HG02678 (cell line): Measurements from ENCODE around the gene PPP1R2.
A peak's percentile ranks its signal among the peaks of the same experiment; 100 is the strongest.
"Not testable (repeated sequence)": the region's sequence is repeated elsewhere in the genome, so short reads cannot be mapped to it uniquely, and the experiment has no call there.

ENCODE experiments used
- ATAC-seq: cut with Tn5 transposase; IDR thresholded peaks from one replicate; pipeline ENCODE4 v1.9.1; 2021; ENCODE audit warnings: mild to moderate bottlenecking, moderate library complexity; ENCODE audit not compliant: unreplicated experiment

PPP1R2 gene

GRCh38 chr3:195542698-195543499 lies at the start of gene PPP1R2:
Gene PPP1R2 (minus strand): TSS chr3:195543325. CDS start chr3:195543025, 300 bp downstream.
- ATAC-seq = peak; percentile 78

GRCh38 chr3:195591852-195592251 lies 48.7 kb upstream of the PPP1R2 start:
- ATAC-seq = no peak

- no peak for ATAC-seq
Measured at GRCh38 chr3:195591220-195591619, 48.1 kb upstream of the PPP1R2 start.

- ATAC-seq = not testable (repeated sequence)
Measured at GRCh38 chr3:195590381-195590780, 47.3 kb upstream of the PPP1R2 start.

GRCh38 chr3:195589796-195590195 lies 46.7 kb upstream of the PPP1R2 start:
- not testable (repeated sequence) for ATAC-seq

GRCh38 chr3:195587824-195588223 lies 44.7 kb upstream of the PPP1R2 start:
- ATAC-seq = no peak

GRCh38 chr3:195587406-195587805 lies 44.3 kb upstream of the PPP1R2 start:
- ATAC-seq = no peak

- ATAC-seq = no peak
Measured at GRCh38 chr3:195584543-195584870, 41.4 kb upstream of the PPP1R2 start.

- no peak for ATAC-seq
Measured at GRCh38 chr3:195583831-195584542, 40.9 kb upstream of the PPP1R2 start, which contains the start of gene APOD. Gene APOD (minus strand): TSS chr3:195583940. CDS start chr3:195579461, 4,479 bp downstream.

GRCh38 chr3:195582947-195583346 lies 39.8 kb upstream of the PPP1R2 start:
- ATAC-seq = no peak

GRCh38 chr3:195580744-195581443 lies 37.8 kb upstream of the PPP1R2 start:
- ATAC-seq = no peak

GRCh38 chr3:195579281-195579680 lies 36.2 kb upstream of the PPP1R2 start:
- no peak for ATAC-seq

GRCh38 chr3:195578565-195578964 lies 35.4 kb upstream of the PPP1R2 start:
- no peak for ATAC-seq

- no peak for ATAC-seq
Measured at GRCh38 chr3:195577645-195578177, 34.6 kb upstream of the PPP1R2 start.

- ATAC-seq = no peak
Measured at GRCh38 chr3:195574497-195575304, 31.6 kb upstream of the PPP1R2 start.

- no peak for ATAC-seq
Measured at GRCh38 chr3:195573611-195574496, 30.7 kb upstream of the PPP1R2 start.

GRCh38 chr3:195571361-195571760 lies 28.2 kb upstream of the PPP1R2 start:
- ATAC-seq = no peak

GRCh38 chr3:195570912-195571311 lies 27.8 kb upstream of the PPP1R2 start:
- ATAC-seq = no peak

- no peak for ATAC-seq
Measured at GRCh38 chr3:195570344-195570743, 27.2 kb upstream of the PPP1R2 start.
